GM21360 (cell line): ENCODE results near the gene OLFM1.
"Not testable (repeated sequence)": the region's sequence is repeated elsewhere in the genome, so short reads cannot be mapped to it uniquely, and the experiment has no call there.

Experiments used
- ATAC-seq: cut with Tn5 transposase; IDR thresholded peaks from one replicate; pipeline ENCODE4 v1.9.1; 2021; ENCODE audit warnings: mild to moderate bottlenecking, moderate library complexity; ENCODE audit not compliant: unreplicated experiment

The OLFM1 gene

GRCh38 chr9:135056541-135056940 is 30.9 kb upstream of the OLFM1 start:
- ATAC-seq = no peak

- ATAC-seq = no peak
Observed at GRCh38 chr9:135060461-135061116, 26.9 kb upstream of the OLFM1 start.

GRCh38 chr9:135061441-135061840 is 26.0 kb upstream of the OLFM1 start:
- ATAC-seq = no peak

GRCh38 chr9:135062254-135062653 is 25.2 kb upstream of the OLFM1 start:
- no peak for ATAC-seq

- ATAC-seq = not testable (repeated sequence)
Observed at GRCh38 chr9:135063466-135063865, 24.0 kb upstream of the OLFM1 start.

GRCh38 chr9:135063888-135064287 is 23.6 kb upstream of the OLFM1 start:
- not testable (repeated sequence) for ATAC-seq

GRCh38 chr9:135065151-135065550 is 22.3 kb upstream of the OLFM1 start:
- no peak for ATAC-seq

- ATAC-seq = no peak
Observed at GRCh38 chr9:135065804-135066203, 21.7 kb upstream of the OLFM1 start.

GRCh38 chr9:135066291-135066690 is 21.2 kb upstream of the OLFM1 start:
- ATAC-seq = no peak

GRCh38 chr9:135067096-135067710 is 20.3 kb upstream of the OLFM1 start:
- ATAC-seq = no peak

- no peak for ATAC-seq
Observed at GRCh38 chr9:135068776-135069415, 18.6 kb upstream of the OLFM1 start.

- no peak for ATAC-seq
Observed at GRCh38 chr9:135069558-135070197, 17.8 kb upstream of the OLFM1 start.

- no peak for ATAC-seq
Observed at GRCh38 chr9:135070198-135070951, 17.1 kb upstream of the OLFM1 start.

GRCh38 chr9:135070964-135071735 is 16.3 kb upstream of the OLFM1 start:
- ATAC-seq = no peak

- ATAC-seq = no peak
Observed at GRCh38 chr9:135073081-135073740, 14.3 kb upstream of the OLFM1 start.

GRCh38 chr9:135073741-135074305 is 13.6 kb upstream of the OLFM1 start:
- ATAC-seq = no peak

GRCh38 chr9:135074354-135075233 is 12.9 kb upstream of the OLFM1 start:
- ATAC-seq = no peak
